ENCODE results near the gene RAB1B.

GRCh38 chr11:66279092-66279734 lies 10.8 kb downstream of the RAB1B start:
- TF ChIP-seq CTCF (IDR thresholded peaks at IDR 0.05) (no peak), EP300 (IDR thresholded peaks at IDR 0.05) (no peak)
